HG03135 (cell line): ENCODE data around the gene MAP6.
"Not testable (repeated sequence)": the region's sequence is repeated elsewhere in the genome, so short reads cannot be mapped to it uniquely, and the experiment has no call there.

Experiments
- ATAC-seq: cut with Tn5 transposase; IDR thresholded peaks from one replicate; pipeline ENCODE4 v1.9.1; 2021; ENCODE audit warnings: mild to moderate bottlenecking, moderate library complexity; ENCODE audit not compliant: unreplicated experiment

MAP6 gene

GRCh38 chr11:75593286-75593915 lies 75.4 kb downstream of the MAP6 start:
- ATAC-seq: no peak

- ATAC-seq: no peak
Observed at GRCh38 chr11:75592715-75593114, 76.1 kb downstream of the MAP6 start.

GRCh38 chr11:75591966-75592365 lies 76.9 kb downstream of the MAP6 start:
- ATAC-seq: no peak

- no peak for ATAC-seq
Observed at GRCh38 chr11:75591371-75591770, 77.5 kb downstream of the MAP6 start.

GRCh38 chr11:75589933-75590332 lies 78.9 kb downstream of the MAP6 start:
- no peak for ATAC-seq

GRCh38 chr11:75589051-75589450 lies 79.8 kb downstream of the MAP6 start:
- no peak for ATAC-seq

GRCh38 chr11:75588051-75588481 lies 80.8 kb downstream of the MAP6 start:
- no peak for ATAC-seq

- no peak for ATAC-seq
Observed at GRCh38 chr11:75586395-75586794, 82.4 kb downstream of the MAP6 start.

- ATAC-seq: no peak
Observed at GRCh38 chr11:75585293-75585670, 83.6 kb downstream of the MAP6 start.

GRCh38 chr11:75584659-75585292 lies 84.1 kb downstream of the MAP6 start:
- ATAC-seq: not testable (repeated sequence)

GRCh38 chr11:75583718-75584658 lies 84.8 kb downstream of the MAP6 start:
- ATAC-seq: no peak

- no peak for ATAC-seq
Observed at GRCh38 chr11:75582895-75583717, 85.7 kb downstream of the MAP6 start.

GRCh38 chr11:75582506-75582894 lies 86.3 kb downstream of the MAP6 start:
- no peak for ATAC-seq

GRCh38 chr11:75579841-75580240 lies 89.0 kb downstream of the MAP6 start:
- no peak for ATAC-seq

- no peak for ATAC-seq
Observed at GRCh38 chr11:75578977-75579376, 89.9 kb downstream of the MAP6 start.

GRCh38 chr11:75577207-75577606 lies 91.6 kb downstream of the MAP6 start:
- ATAC-seq: no peak

GRCh38 chr11:75576499-75576918 lies 92.3 kb downstream of the MAP6 start:
- ATAC-seq: no peak

GRCh38 chr11:75576017-75576416 lies 92.8 kb downstream of the MAP6 start:
- ATAC-seq: no peak

GRCh38 chr11:75574698-75575602 lies 93.9 kb downstream of the MAP6 start:
- no peak for ATAC-seq

GRCh38 chr11:75572744-75573143 lies 96.1 kb downstream of the MAP6 start:
- no peak for ATAC-seq
